GM23338 (cell line): ENCODE results near the gene TPD52L2. TPM values are rescaled to one million over a fixed set of nuclear protein-coding genes. Genes with fewer than 3 reads are reported as not detected.
A peak's percentile ranks its signal among the peaks of the same experiment; 100 is the strongest.

Source experiments
- ATAC-seq: fragments of 200-7000 bp; cut with Tn5 transposase; 3 replicates; pipeline ENCODE4 v1.9.1; 2020
- DNase-seq: peaks from one replicate; pipeline ENCODE4 v3.0.0-alpha.2; 2015; ENCODE audit warnings: low spot score
- H2AFZ ChIP-seq: fragments of 200-600 bp; sonication (generic); 2 replicates; pipeline ENCODE4 v1.8.0; 2016; ENCODE audit warnings: antibody characterized with exemption, mild to moderate bottlenecking, moderate library complexity
- H3F3A ChIP-seq: fragments of 200-600 bp; sonication (generic); replicated peaks from 2 replicates; pipeline ENCODE4 v1.8.0; 2017; ENCODE audit warnings: antibody characterized with exemption, mixed run types, low read depth
- H3K27ac ChIP-seq: fragments of 200-600 bp; sonication (generic); 2 replicates; pipeline ENCODE4 v1.6.1; 2016; ENCODE audit warnings: low read depth
- H3K27me3 ChIP-seq: fragments of 200-600 bp; sonication (generic); 2 replicates; pipeline ENCODE4 v1.8.0; 2016; ENCODE audit warnings: mild to moderate bottlenecking, mixed run types, moderate library complexity; ENCODE audit not compliant: insufficient read depth
- H3K36me3 ChIP-seq: fragments of 200-600 bp; sonication (generic); 2 replicates; pipeline ENCODE4 v1.8.0; 2016; ENCODE audit warnings: mild to moderate bottlenecking; ENCODE audit not compliant: insufficient read depth
- H3K4me1 ChIP-seq: fragments of 200-600 bp; sonication (generic); 2 replicates; pipeline ENCODE4 v1.8.0; 2016; ENCODE audit warnings: mild to moderate bottlenecking, moderate library complexity; ENCODE audit not compliant: insufficient read depth
- H3K4me2 ChIP-seq: fragments of 200-600 bp; sonication (generic); 2 replicates; pipeline ENCODE4 v1.7.1; 2017; ENCODE audit warnings: mixed run types
- H3K4me3 ChIP-seq: fragments of 200-600 bp; sonication (generic); 2 replicates; pipeline ENCODE4 v1.6.1; 2016; ENCODE audit warnings: mixed run types
- H3K79me2 ChIP-seq: fragments of 200-600 bp; sonication (generic); replicated peaks from 2 replicates; pipeline ENCODE4 v1.8.0; 2017; ENCODE audit warnings: mild to moderate bottlenecking; ENCODE audit not compliant: insufficient read depth
- H3K9me2 ChIP-seq: fragments of 200-600 bp; sonication (generic); 2 replicates; pipeline ENCODE4 v1.8.0; 2017; ENCODE audit not compliant: insufficient read depth
- H4K20me1 ChIP-seq: fragments of 200-600 bp; sonication (generic); replicated peaks from 2 replicates; pipeline ENCODE4 v1.8.0; 2017; ENCODE audit warnings: mild to moderate bottlenecking; ENCODE audit not compliant: insufficient read depth
- H3K27ac Mint-ChIP-seq: 2 replicates; pipeline ENCODE4 v1.8.0; 2020; ENCODE audit warnings: inconsistent platforms, mild to moderate bottlenecking, moderate library complexity, mixed read lengths
- H3K27me3 Mint-ChIP-seq: 3 replicates; pipeline ENCODE4 v1.8.0; 2022; ENCODE audit warnings: low read depth, mild to moderate bottlenecking, moderate library complexity, mixed read lengths, inconsistent platforms; ENCODE audit not compliant: insufficient read depth, poor library complexity
- H3K36me3 Mint-ChIP-seq: 3 replicates; pipeline ENCODE4 v1.8.0; 2021; ENCODE audit warnings: low read depth, mild to moderate bottlenecking, inconsistent platforms, moderate library complexity, mixed read lengths
- H3K4me1 Mint-ChIP-seq: 3 replicates; pipeline ENCODE4 v1.8.0; 2020; ENCODE audit warnings: mild to moderate bottlenecking, inconsistent platforms, mixed read lengths
- H3K4me3 Mint-ChIP-seq: 3 replicates; pipeline ENCODE4 v1.8.0; 2021; ENCODE audit warnings: moderate library complexity, mild to moderate bottlenecking, inconsistent platforms, mixed read lengths
- H3K9me3 Mint-ChIP-seq: 3 replicates; pipeline ENCODE4 v1.8.0; 2020; ENCODE audit warnings: moderate library complexity, mild to moderate bottlenecking, inconsistent platforms, mixed read lengths
- CREB1 ChIP-seq: fragments of 250-450 bp; sonication (Bioruptor Pico); IDR thresholded peaks from 2 replicates; pipeline ENCODE4 v1.5.0; 2020; ENCODE audit warnings: low read depth, mild to moderate bottlenecking, moderate library complexity
- EZH2 ChIP-seq: fragments of 200-600 bp; sonication (generic); IDR thresholded peaks from one replicate; pipeline ENCODE4 v1.8.0; 2017; ENCODE audit warnings: antibody characterized with exemption, mild to moderate bottlenecking, low read depth; ENCODE audit not compliant: unreplicated experiment
- EZH2phosphoT487 ChIP-seq: fragments of 200-600 bp; sonication (generic); IDR thresholded peaks from one replicate; pipeline ENCODE4 v1.8.1; 2018; ENCODE audit warnings: antibody characterized with exemption; ENCODE audit not compliant: unreplicated experiment
- JUNB ChIP-seq: IDR thresholded peaks from one replicate; pipeline ENCODE4 v1.6.1; 2016; ENCODE audit warnings: antibody characterized with exemption; ENCODE audit not compliant: unreplicated experiment
- NANOG ChIP-seq: IDR thresholded peaks from 2 replicates; pipeline ENCODE4 v1.6.1; 2016; ENCODE audit warnings: antibody characterized with exemption, borderline replicate concordance
- POLR2AphosphoS5 ChIP-seq: IDR thresholded peaks from 2 replicates; pipeline ENCODE4 v1.6.1; 2016; ENCODE audit warnings: antibody characterized with exemption, low read depth
- STAT1 ChIP-seq: IDR thresholded peaks from one replicate; pipeline ENCODE4 v1.6.1; 2016; ENCODE audit warnings: antibody characterized with exemption; ENCODE audit not compliant: unreplicated experiment
- ZNF114 ChIP-seq: fragments of 250-450 bp; sonication (Bioruptor Pico); IDR thresholded peaks from 2 replicates; pipeline ENCODE4 v1.5.0; 2020; ENCODE audit warnings: mild to moderate bottlenecking, moderate library complexity
- ZNF331 ChIP-seq: fragments of 250-450 bp; sonication (Bioruptor Pico); IDR thresholded peaks from 2 replicates; pipeline ENCODE4 v1.5.0; 2020; ENCODE audit warnings: low read depth, mild to moderate bottlenecking, moderate library complexity
- polyA plus RNA-seq: library from polyadenylated mRNA; unstranded; fragments of >200 nt; fragmentation: Nextera tagmentation; extraction: Ambion mirVana; gene quantifications from 2 replicates; pipeline ENCODE4 v1.2.1, GENCODE V29; 2016
- total RNA-seq: library from RNA; depleted of rRNA; stranded (reverse); fragments of >200 nt; shearing (Covaris generic); gene quantifications from 2 replicates; pipeline ENCODE4 v1.2.3, GENCODE V29; 2014
- TF ChIP-seq, protein P1 (sequence below), 2 experiments: fragments of 200-600 bp in 1 of 2; sonication (generic) in 1 of 2; conservative IDR thresholded peaks; 2 replicates each; pipeline versions ENCODE4 v1.5.1 to v1.6.1; 2016 to 2017; ENCODE audit warnings: antibody characterized with exemption in 2 of 2, low read depth in 2 of 2, mild to moderate bottlenecking in 2 of 2, moderate library complexity in 1 of 2

TPD52L2 gene
- total and polyA plus RNA-seq, 2 experiments from 2014 or later: 40.2 to 103 TPM

DNA sequence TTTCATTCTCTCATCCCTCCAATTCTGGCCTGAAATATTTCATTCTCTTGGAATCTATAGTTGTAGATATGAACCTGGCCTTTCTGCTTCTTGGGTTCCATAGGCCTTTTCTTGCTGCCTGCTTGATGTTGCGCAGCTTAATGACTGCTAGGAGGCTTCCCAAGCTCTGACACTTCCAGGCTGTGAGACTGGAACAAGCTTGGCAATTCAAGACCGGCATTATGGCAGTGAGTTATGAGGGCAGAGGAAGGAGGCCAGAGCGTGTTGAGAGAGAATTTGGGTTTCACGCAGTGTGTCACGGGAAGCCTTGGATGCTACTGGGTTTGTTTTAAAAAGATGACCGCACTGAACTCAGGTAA lies 28.9 kb downstream of the TPD52L2 start (continued):
- TF ChIP-seq, protein P1, sequence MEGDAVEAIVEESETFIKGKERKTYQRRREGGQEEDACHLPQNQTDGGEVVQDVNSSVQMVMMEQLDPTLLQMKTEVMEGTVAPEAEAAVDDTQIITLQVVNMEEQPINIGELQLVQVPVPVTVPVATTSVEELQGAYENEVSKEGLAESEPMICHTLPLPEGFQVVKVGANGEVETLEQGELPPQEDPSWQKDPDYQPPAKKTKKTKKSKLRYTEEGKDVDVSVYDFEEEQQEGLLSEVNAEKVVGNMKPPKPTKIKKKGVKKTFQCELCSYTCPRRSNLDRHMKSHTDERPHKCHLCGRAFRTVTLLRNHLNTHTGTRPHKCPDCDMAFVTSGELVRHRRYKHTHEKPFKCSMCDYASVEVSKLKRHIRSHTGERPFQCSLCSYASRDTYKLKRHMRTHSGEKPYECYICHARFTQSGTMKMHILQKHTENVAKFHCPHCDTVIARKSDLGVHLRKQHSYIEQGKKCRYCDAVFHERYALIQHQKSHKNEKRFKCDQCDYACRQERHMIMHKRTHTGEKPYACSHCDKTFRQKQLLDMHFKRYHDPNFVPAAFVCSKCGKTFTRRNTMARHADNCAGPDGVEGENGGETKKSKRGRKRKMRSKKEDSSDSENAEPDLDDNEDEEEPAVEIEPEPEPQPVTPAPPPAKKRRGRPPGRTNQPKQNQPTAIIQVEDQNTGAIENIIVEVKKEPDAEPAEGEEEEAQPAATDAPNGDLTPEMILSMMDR (conservative IDR thresholded peaks at IDR 0.05; ENCODE audit: low read depth in 2 of 2): no peak
- TF ChIP-seq ZNF331 (CRISPR knock-in tag): no peak

GRCh38 chr20:63894358-63895201 lies 29.5 kb downstream of the TPD52L2 start, which contains the start of gene DNAJC5:
TSS of gene DNAJC5 (plus strand) at chr20:63895126. CDS start at chr20:63928346, 33,220 bp downstream.
- H3K4me2 ChIP-seq: peak within 1 kb of the TSS; percentile 81
- H3K4me1 ChIP-seq: peaks cover 8% of the 10 kb centered on the region; the same call in 1 of the 2 replicates
- H2AFZ ChIP-seq: peak within 1 kb of the TSS; percentile 0; the same call in 1 of the 2 replicates
- H3K27me3 ChIP-seq: no peaks in the 10 kb centered on the region
- peak; percentile 88 for DNase-seq
- H3K9me3 Mint-ChIP-seq: no peaks in the 10 kb centered on the region
- H3K36me3 Mint-ChIP-seq: peaks cover 18% of the 10 kb centered on the region
- H3K27me3 Mint-ChIP-seq: peaks cover 17% of the 10 kb centered on the region
- H3F3A ChIP-seq: peaks cover 27% of the 10 kb centered on the region
- H3K4me1 Mint-ChIP-seq: peaks cover 16% of the 10 kb centered on the region
- peaks cover 37% of the 10 kb centered on the region for H3K79me2 ChIP-seq
- peak within 1 kb of the TSS; percentile 79 for H3K4me3 ChIP-seq
- H3K27ac ChIP-seq: no peak within 1 kb of the TSS
- H3K4me3 Mint-ChIP-seq: peak within 1 kb of the TSS; percentile 86
- TF ChIP-seq POLR2AphosphoS5 (peak; percentile 64; the same call in 1 of the 2 replicates), EZH2phosphoT487 (no peak), ZNF114 (CRISPR knock-in tag) (no peak), JUNB (no peak), EZH2 (no peak)
- peaks cover 6% of the 10 kb centered on the region; the same call in 1 of the 2 replicates for H3K36me3 ChIP-seq
- ATAC-seq: peak; percentile 79
- peaks cover 29% of the 10 kb centered on the region for H4K20me1 ChIP-seq
- H3K27ac Mint-ChIP-seq: peak within 1 kb of the TSS; percentile 40; the same call in 1 of the 2 replicates
- H3K9me2 ChIP-seq: no peaks in the 10 kb centered on the region

DNA sequence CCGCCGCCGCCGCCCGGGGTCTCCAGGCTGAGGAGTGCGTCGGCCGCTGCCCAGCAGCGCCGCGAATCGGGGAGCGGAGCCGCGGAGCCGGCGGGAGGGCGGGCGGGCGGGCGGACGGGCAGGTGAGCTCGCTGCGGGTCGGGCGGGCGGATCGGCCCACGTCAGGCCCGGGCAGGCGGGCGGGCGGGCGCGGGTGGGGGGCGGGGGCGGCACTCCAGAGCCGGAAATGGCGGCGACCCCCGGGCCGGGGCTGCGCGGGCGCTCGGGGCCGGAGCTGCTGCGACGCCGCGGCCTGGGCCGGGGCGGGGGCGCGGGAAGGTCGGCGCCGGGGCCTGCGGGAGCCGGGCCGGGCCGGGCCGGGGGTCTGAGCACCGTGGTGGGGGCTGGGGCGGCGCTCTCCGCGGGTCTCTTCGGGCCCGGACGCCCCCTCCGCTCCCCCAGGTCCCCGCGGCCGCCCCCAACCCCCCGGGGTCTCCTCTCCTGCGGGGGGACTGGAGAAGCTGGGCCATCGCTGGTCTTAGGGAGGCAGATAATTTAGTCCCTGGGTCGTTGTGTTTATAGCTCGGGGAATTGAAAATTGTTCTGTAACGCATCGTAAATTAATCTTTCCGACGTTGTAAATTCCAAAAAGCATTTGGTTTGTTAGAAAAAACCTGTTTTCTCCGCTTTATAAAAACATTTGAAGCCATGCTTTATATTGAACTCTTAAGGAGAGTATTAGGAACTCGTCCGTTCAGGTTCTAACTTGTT lies 30.3 kb downstream of the TPD52L2 start:
- Histone ChIP-seq H3F3A (peaks cover 19% of the 10 kb centered on the region), H3K9me2 (no peaks in the 10 kb centered on the region), H3K79me2 (peaks cover 45% of the 10 kb centered on the region), H2AFZ (peak overlapping the region; percentile 0; the same call in 1 of the 2 replicates), H3K27ac (no peak overlapping the region), H4K20me1 (peaks cover 27% of the 10 kb centered on the region), H3K4me2 (peak overlapping the region; percentile 81), H3K4me3 (peak overlapping the region; percentile 79), H3K4me1 (peaks cover 8% of the 10 kb centered on the region; the same call in 1 of the 2 replicates), H3K27me3 (no peaks in the 10 kb centered on the region), H3K36me3 (peaks cover under 1% of the 10 kb centered on the region; the same call in 1 of the 2 replicates)
- Mint-ChIP-seq H3K27me3 (peaks cover 14% of the 10 kb centered on the region), H3K4me3 (peak overlapping the region; percentile 86), H3K36me3 (peaks cover 10% of the 10 kb centered on the region; the same call in 2 of the 3 replicates), H3K9me3 (no peaks in the 10 kb centered on the region), H3K27ac (peak overlapping the region; percentile 40; the same call in 1 of the 2 replicates), H3K4me1 (peaks cover 16% of the 10 kb centered on the region)
- DNase-seq: no peak
- ATAC-seq: peak; percentile 4; the same call in 2 of the 3 replicates
- TF ChIP-seq NANOG (no peak), STAT1 (no peak), JUNB (no peak), ZNF331 (CRISPR knock-in tag) (no peak), CREB1 (CRISPR knock-in tag) (no peak), EZH2phosphoT487 (no peak), POLR2AphosphoS5 (no peak), ZNF114 (CRISPR knock-in tag) (no peak)
- TF ChIP-seq, protein P1 (conservative IDR thresholded peaks at IDR 0.05; ENCODE audit: low read depth in 2 of 2): no peak
